A549 (cell line): ENCODE results near the gene ATP2C1.

Experiments used
- BCL3 ChIP-seq: fragments of >200 bp; sonication (Bioruptor Twin); formaldehyde crosslinking; IDR thresholded peaks from 3 replicates; pipeline ENCODE4 v1.6.1; 2016
- JUN ChIP-seq, 2 experiments: fragments of >200 bp; sonication (Bioruptor Twin); formaldehyde crosslinking; IDR thresholded peaks; 2 replicates in 1 of 2; 3 replicates in 1 of 2; pipeline ENCODE4 v1.6.1; 2016 to 2017
- KDM5A ChIP-seq: fragments of 200-600 bp; sonication (generic); IDR thresholded peaks from 2 replicates; pipeline ENCODE4 v1.6.1; 2016; ENCODE audit warnings: antibody characterized with exemption, mild to moderate bottlenecking

- TF ChIP-seq BCL3 (no peak), KDM5A (no peak), JUN (IDR thresholded peaks at IDR 0.05) (no peak)
Measured at GRCh38 chr3:130905551-130905950, 11.7 kb downstream of the ATP2C1 start.
